ACC112 (cell line): ENCODE measurements around the gene TMEM179B.
"Not testable (repeated sequence)": the region's sequence is repeated elsewhere in the genome, so short reads cannot be mapped to it uniquely, and the experiment has no call there.

Experiments used
- H2AFZ ChIP-seq: fragments of 200-600 bp; sonication (generic); one replicate; pipeline ENCODE4 v1.6.0; 2017; ENCODE audit warnings: antibody characterized with exemption, low read length; ENCODE audit not compliant: unreplicated experiment
- H3K27ac ChIP-seq: fragments of 200-600 bp; sonication (generic); 2 replicates; pipeline ENCODE4 v1.5.1; 2014; ENCODE audit warnings: low read depth, mild to moderate bottlenecking, antibody characterized with exemption, low read length, moderate library complexity
- H3K27me3 ChIP-seq: fragments of 200-600 bp; sonication (generic); 2 replicates; pipeline ENCODE4 v1.6.1; 2014; ENCODE audit warnings: mild to moderate bottlenecking, antibody characterized with exemption, low read length, moderate library complexity, mixed read lengths; ENCODE audit not compliant: insufficient read depth
- H3K36me3 ChIP-seq: fragments of 200-600 bp; sonication (generic); 2 replicates; pipeline ENCODE4 v1.6.1; 2016; ENCODE audit warnings: mild to moderate bottlenecking, antibody characterized with exemption, low read length, moderate library complexity, mixed read lengths; ENCODE audit not compliant: insufficient read depth
- H3K4me1 ChIP-seq: fragments of 200-600 bp; sonication (generic); one replicate; pipeline ENCODE4 v1.6.1; 2016; ENCODE audit warnings: low read length, mixed read lengths; ENCODE audit not compliant: insufficient read depth, unreplicated experiment, control insufficient read depth
- H3K4me3 ChIP-seq: fragments of 200-600 bp; sonication (generic); 2 replicates; pipeline ENCODE4 v1.5.1; 2014; ENCODE audit warnings: mild to moderate bottlenecking, low read depth, low read length
- H3K79me2 ChIP-seq: fragments of 200-600 bp; sonication (generic); one replicate; pipeline ENCODE4 v1.6.0; 2016; ENCODE audit warnings: low read length; ENCODE audit not compliant: control insufficient read depth, unreplicated experiment, insufficient read depth

Gene TMEM179B

GRCh38 chr11:62787005-62787759, at the start of gene TMEM179B:
Gene TMEM179B, plus strand, starts transcription at chr11:62787402. Its CDS starts 30 bp downstream, at chr11:62787432.
- Histone ChIP-seq H3K4me1 (peaks cover 23% of the 10 kb centered on the region), H3K36me3 (no peaks in the 10 kb centered on the region), H2AFZ (peak within 1 kb of the TSS; percentile 88), H3K27me3 (no peaks in the 10 kb centered on the region), H3K4me3 (peak within 1 kb of the TSS; percentile 87), H3K79me2 (peaks cover 37% of the 10 kb centered on the region), H3K27ac (peak within 1 kb of the TSS; percentile 74)

- Histone ChIP-seq H3K79me2 (peaks cover 3% of the 10 kb centered on the region), H3K27ac (no peak overlapping the region), H3K4me3 (no peak overlapping the region), H2AFZ (no peak overlapping the region), H3K36me3 (peaks cover 2% of the 10 kb centered on the region), H3K27me3 (no peaks in the 10 kb centered on the region), H3K4me1 (no peaks in the 10 kb centered on the region)
Observed at GRCh38 chr11:62747475-62748160, 39.6 kb upstream of the TMEM179B start.

- not testable (repeated sequence) for H3K4me1 ChIP-seq, H2AFZ ChIP-seq, H3K27me3 ChIP-seq, H3K79me2 ChIP-seq, H3K27ac ChIP-seq, H3K4me3 ChIP-seq, H3K36me3 ChIP-seq
Observed at GRCh38 chr11:62749931-62750330, 37.3 kb upstream of the TMEM179B start.

GRCh38 chr11:62752177-62752785, 34.9 kb upstream of the TMEM179B start:
- Histone ChIP-seq H3K27ac (no peak overlapping the region), H3K4me3 (no peak overlapping the region), H2AFZ (no peak overlapping the region), H3K79me2 (peaks cover 4% of the 10 kb centered on the region), H3K4me1 (no peaks in the 10 kb centered on the region), H3K36me3 (peaks cover 7% of the 10 kb centered on the region), H3K27me3 (no peaks in the 10 kb centered on the region)

GRCh38 chr11:62752994-62753735, 34.0 kb upstream of the TMEM179B start:
- Histone ChIP-seq H3K27me3 (no peaks in the 10 kb centered on the region), H3K4me1 (no peaks in the 10 kb centered on the region), H2AFZ (no peak overlapping the region), H3K4me3 (peak overlapping the region; percentile 91), H3K79me2 (peaks cover 4% of the 10 kb centered on the region), H3K27ac (no peak overlapping the region), H3K36me3 (peaks cover 7% of the 10 kb centered on the region)

GRCh38 chr11:62753736-62754603, 33.2 kb upstream of the TMEM179B start, which contains the start of gene ZBTB3:
Gene ZBTB3, minus strand, starts transcription at chr11:62754160. Its CDS starts 496 bp downstream, at chr11:62753664.
- Histone ChIP-seq H3K4me1 (no peaks in the 10 kb centered on the region), H3K27me3 (no peaks in the 10 kb centered on the region), H3K27ac (peak within 1 kb of the TSS; percentile 79), H3K36me3 (peaks cover 7% of the 10 kb centered on the region), H3K4me3 (peak within 1 kb of the TSS; percentile 91), H2AFZ (peak within 1 kb of the TSS; percentile 96), H3K79me2 (peaks cover 4% of the 10 kb centered on the region)

- Histone ChIP-seq H3K79me2 (peaks cover 4% of the 10 kb centered on the region), H3K36me3 (peaks cover 7% of the 10 kb centered on the region), H3K27ac (no peak overlapping the region), H3K27me3 (no peaks in the 10 kb centered on the region), H3K4me3 (no peak overlapping the region), H3K4me1 (no peaks in the 10 kb centered on the region), H2AFZ (no peak overlapping the region)
Observed at GRCh38 chr11:62755086-62755615, 32.1 kb upstream of the TMEM179B start.

GRCh38 chr11:62757846-62758788, 29.1 kb upstream of the TMEM179B start:
- Histone ChIP-seq H3K27me3 (no peaks in the 10 kb centered on the region), H2AFZ (no peak overlapping the region), H3K4me3 (no peak overlapping the region), H3K4me1 (peaks cover 8% of the 10 kb centered on the region), H3K27ac (no peak overlapping the region), H3K79me2 (peaks cover 12% of the 10 kb centered on the region), H3K36me3 (peaks cover 4% of the 10 kb centered on the region; the same call in 1 of the 2 replicates)

GRCh38 chr11:62760867-62761227, 26.4 kb upstream of the TMEM179B start:
- H3K36me3 ChIP-seq, H3K4me1 ChIP-seq, H3K27ac ChIP-seq, H3K27me3 ChIP-seq, H2AFZ ChIP-seq: not testable (repeated sequence)
- H3K79me2 ChIP-seq = peaks cover 12% of the 10 kb centered on the region
- H3K4me3 ChIP-seq = peak overlapping the region; percentile 86
